ENCODE results near the gene OCEL1.

Gene OCEL1

DNA sequence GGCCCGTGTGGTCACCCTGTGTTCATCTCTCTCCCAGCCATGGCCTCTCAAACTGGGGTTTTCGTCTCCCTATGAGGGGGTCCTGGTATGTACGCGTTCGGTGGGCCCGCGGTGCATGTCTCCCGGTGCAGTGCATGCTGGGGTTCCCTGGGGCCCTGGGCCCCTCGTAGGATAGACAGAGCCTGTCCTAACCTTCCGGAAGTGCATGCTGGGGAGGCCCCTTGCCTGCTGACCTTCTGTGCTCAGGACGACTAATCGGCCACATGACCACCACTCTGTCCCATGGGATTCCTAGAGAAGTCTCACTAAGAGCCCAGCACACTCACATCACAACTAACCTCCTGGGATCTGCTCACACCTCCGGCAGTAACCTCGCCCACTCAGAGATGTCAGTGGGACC, 15.7 kb upstream of the OCEL1 start:
- Histone ChIP-seq H3K79me2 (ENCODE audit: insufficient read depth, low read length) (no peaks in the 10 kb centered on the region), H3K27me3 (ENCODE audit: insufficient read depth, low read length, poor library complexity) (no peaks in the 10 kb centered on the region), H3K36me3 (ENCODE audit: insufficient read depth, low read length) (peaks cover 61% of the 10 kb centered on the region), H3K4me1 (ENCODE audit: insufficient read depth, low read length) (peaks cover 8% of the 10 kb centered on the region), H3K4me3 (ENCODE audit: low read depth in 1 of 2, low read length in 2 of 2) (no peak overlapping the region), H4K20me1 (ENCODE audit: insufficient read depth, low read length) (peaks cover 3% of the 10 kb centered on the region; the same call in 1 of the 2 replicates), H3K4me2 (ENCODE audit: insufficient read depth, low read length) (no peak overlapping the region), H2AFZ (ENCODE audit: low read depth, low read length) (no peak overlapping the region), H3K27ac (ENCODE audit: low read length) (no peak overlapping the region), H3K9ac (ENCODE audit: low read depth, low read length) (no peak overlapping the region), H3K9me3 (ENCODE audit: insufficient read depth, low read length, severe bottlenecking) (no peaks in the 10 kb centered on the region)
- no peak for ATAC-seq (ENCODE audit: insufficient read depth, low read depth)
- TF ChIP-seq EZH2 (IDR thresholded peaks at IDR 0.05; ENCODE audit: borderline replicate concordance, low read depth, low read length, severe bottlenecking) = no peak
- TF ChIP-seq, protein P1, sequence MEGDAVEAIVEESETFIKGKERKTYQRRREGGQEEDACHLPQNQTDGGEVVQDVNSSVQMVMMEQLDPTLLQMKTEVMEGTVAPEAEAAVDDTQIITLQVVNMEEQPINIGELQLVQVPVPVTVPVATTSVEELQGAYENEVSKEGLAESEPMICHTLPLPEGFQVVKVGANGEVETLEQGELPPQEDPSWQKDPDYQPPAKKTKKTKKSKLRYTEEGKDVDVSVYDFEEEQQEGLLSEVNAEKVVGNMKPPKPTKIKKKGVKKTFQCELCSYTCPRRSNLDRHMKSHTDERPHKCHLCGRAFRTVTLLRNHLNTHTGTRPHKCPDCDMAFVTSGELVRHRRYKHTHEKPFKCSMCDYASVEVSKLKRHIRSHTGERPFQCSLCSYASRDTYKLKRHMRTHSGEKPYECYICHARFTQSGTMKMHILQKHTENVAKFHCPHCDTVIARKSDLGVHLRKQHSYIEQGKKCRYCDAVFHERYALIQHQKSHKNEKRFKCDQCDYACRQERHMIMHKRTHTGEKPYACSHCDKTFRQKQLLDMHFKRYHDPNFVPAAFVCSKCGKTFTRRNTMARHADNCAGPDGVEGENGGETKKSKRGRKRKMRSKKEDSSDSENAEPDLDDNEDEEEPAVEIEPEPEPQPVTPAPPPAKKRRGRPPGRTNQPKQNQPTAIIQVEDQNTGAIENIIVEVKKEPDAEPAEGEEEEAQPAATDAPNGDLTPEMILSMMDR (IDR thresholded peaks at IDR 0.05; ENCODE audit: borderline replicate concordance, extremely low read depth, low read length, poor library complexity, severe bottlenecking) = no peak
- no peak for DNase-seq

DNA sequence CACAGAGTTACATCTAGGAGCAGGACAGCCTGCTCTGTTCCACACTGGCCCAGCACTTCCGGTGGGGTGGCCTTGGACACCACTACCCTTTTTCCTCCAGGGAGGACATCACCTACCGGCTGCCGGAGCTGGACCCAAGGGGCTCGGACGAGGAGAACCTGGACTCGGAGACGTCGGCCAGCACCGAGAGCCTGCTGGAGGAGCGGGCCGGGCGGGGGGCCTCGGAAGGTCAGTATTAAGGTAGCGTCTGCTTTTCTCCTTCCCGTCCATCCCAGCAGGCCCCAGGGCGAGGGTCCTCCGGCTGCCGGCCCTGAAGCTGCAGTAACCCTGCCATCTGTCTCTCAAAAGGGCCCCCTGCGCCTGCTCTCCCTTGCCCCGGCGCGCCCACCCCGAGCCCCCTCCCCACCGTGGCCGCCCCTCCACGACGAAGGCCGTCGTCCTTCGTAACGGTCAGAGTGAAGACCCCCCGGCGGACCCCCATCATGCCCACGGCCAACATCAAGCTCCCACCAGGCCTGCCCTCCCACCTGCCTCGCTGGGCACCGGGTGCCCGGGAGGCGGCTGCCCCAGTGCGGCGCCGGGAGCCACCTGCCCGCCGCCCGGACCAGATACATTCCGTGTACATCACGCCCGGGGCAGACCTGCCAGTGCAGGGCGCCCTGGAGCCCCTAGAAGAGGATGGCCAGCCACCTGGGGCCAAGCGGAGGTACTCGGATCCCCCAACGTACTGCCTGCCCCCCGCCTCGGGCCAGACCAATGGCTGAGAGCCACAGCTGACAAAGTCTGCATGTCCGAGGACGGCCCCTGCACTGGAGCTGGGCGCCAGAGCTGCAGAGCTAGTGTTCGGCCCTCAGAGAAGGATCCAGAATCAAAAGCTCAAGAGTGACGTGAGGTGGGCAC, 14.2 kb upstream of the OCEL1 start:
- H3K9me3 ChIP-seq (ENCODE audit: insufficient read depth, low read length, severe bottlenecking) = no peaks in the 10 kb centered on the region
- no peak overlapping the region for H3K4me2 ChIP-seq (ENCODE audit: insufficient read depth, low read length)
- peaks cover 3% of the 10 kb centered on the region; the same call in 1 of the 2 replicates for H4K20me1 ChIP-seq (ENCODE audit: insufficient read depth, low read length)
- H2AFZ ChIP-seq (ENCODE audit: low read depth, low read length) = no peak overlapping the region
- ATAC-seq (ENCODE audit: insufficient read depth, low read depth) (no peak), DNase-seq (no peak)
- no peaks in the 10 kb centered on the region for H3K27me3 ChIP-seq (ENCODE audit: insufficient read depth, low read length, poor library complexity)
- H3K9ac ChIP-seq (ENCODE audit: low read depth, low read length) = no peak overlapping the region
- H3K4me1 ChIP-seq (ENCODE audit: insufficient read depth, low read length) = peaks cover 16% of the 10 kb centered on the region
- H3K27ac ChIP-seq (ENCODE audit: low read length) = no peak overlapping the region
- TF ChIP-seq EZH2 (IDR thresholded peaks at IDR 0.05; ENCODE audit: borderline replicate concordance, low read depth, low read length, severe bottlenecking) = no peak
- TF ChIP-seq, protein P1 (IDR thresholded peaks at IDR 0.05; ENCODE audit: borderline replicate concordance, extremely low read depth, low read length, poor library complexity, severe bottlenecking) = no peak
- peaks cover 54% of the 10 kb centered on the region for H3K36me3 ChIP-seq (ENCODE audit: insufficient read depth, low read length)
- peaks cover 7% of the 10 kb centered on the region for H3K79me2 ChIP-seq (ENCODE audit: insufficient read depth, low read length)
- no peak overlapping the region for H3K4me3 ChIP-seq (ENCODE audit: low read depth in 1 of 2, low read length in 2 of 2)

DNA sequence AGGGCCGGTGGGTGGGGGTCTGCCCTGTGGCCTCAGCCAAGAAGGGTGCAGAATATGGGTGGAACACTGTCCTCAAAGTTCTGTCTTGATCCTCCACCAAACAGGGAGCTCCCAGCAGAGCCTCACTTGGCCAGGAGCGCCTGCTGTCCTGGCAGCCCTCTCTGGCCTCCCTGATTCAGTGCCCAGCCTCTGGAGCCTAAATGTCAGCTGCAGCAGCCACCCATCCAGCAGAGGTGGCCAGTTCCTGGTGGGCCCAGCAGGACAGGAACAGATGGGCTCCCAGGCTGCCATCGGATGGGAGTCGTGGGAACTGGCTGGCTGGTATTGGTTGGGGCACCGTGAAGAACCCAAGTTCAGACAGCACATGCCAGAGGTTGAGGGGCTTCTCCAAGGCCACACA, 12.7 kb upstream of the OCEL1 start:
- H3K27ac ChIP-seq (ENCODE audit: low read length) = no peak overlapping the region
- H3K79me2 ChIP-seq (ENCODE audit: insufficient read depth, low read length) = peaks cover 7% of the 10 kb centered on the region
- DNase-seq = no peak
- no peak overlapping the region for H3K4me3 ChIP-seq (ENCODE audit: low read depth in 1 of 2, low read length in 2 of 2)
- peaks cover 63% of the 10 kb centered on the region for H3K36me3 ChIP-seq (ENCODE audit: insufficient read depth, low read length)
- H3K4me2 ChIP-seq (ENCODE audit: insufficient read depth, low read length) = no peak overlapping the region
- H2AFZ ChIP-seq (ENCODE audit: low read depth, low read length) = no peak overlapping the region
- H4K20me1 ChIP-seq (ENCODE audit: insufficient read depth, low read length) = peaks cover 3% of the 10 kb centered on the region; the same call in 1 of the 2 replicates
- H3K27me3 ChIP-seq (ENCODE audit: insufficient read depth, low read length, poor library complexity) = no peaks in the 10 kb centered on the region
- H3K9ac ChIP-seq (ENCODE audit: low read depth, low read length) = no peak overlapping the region
- no peak for ATAC-seq (ENCODE audit: insufficient read depth, low read depth)
- H3K9me3 ChIP-seq (ENCODE audit: insufficient read depth, low read length, severe bottlenecking) = no peaks in the 10 kb centered on the region
- H3K4me1 ChIP-seq (ENCODE audit: insufficient read depth, low read length) = peaks cover 16% of the 10 kb centered on the region
- TF ChIP-seq, protein P1 (IDR thresholded peaks at IDR 0.05; ENCODE audit: borderline replicate concordance, extremely low read depth, low read length, poor library complexity, severe bottlenecking) = no peak
- TF ChIP-seq EZH2 (IDR thresholded peaks at IDR 0.05; ENCODE audit: borderline replicate concordance, low read depth, low read length, severe bottlenecking) = no peak
